Hepatocyte (in vitro differentiated cells): ENCODE measurements around the gene LTB4R2. TPM values are rescaled to one million over a fixed set of nuclear protein-coding genes. Genes with fewer than 3 reads are reported as not detected.

ENCODE experiments used
- DNase-seq: peaks from one replicate; pipeline ENCODE4 v3.0.0-alpha.2; 2016; ENCODE audit warnings: low spot score
- H2AFZ ChIP-seq: fragments of 200-600 bp; sonication (generic); 2 replicates; pipeline ENCODE4 v1.6.0; 2016; ENCODE audit warnings: antibody characterized with exemption, mild to moderate bottlenecking
- H3K27ac ChIP-seq: fragments of 200-600 bp; sonication (generic); 2 replicates; pipeline ENCODE4 v1.5.1; 2016; ENCODE audit warnings: mild to moderate bottlenecking
- H3K27me3 ChIP-seq: fragments of 200-600 bp; sonication (generic); 2 replicates; pipeline ENCODE4 v1.6.1; 2016
- H3K36me3 ChIP-seq: fragments of 200-600 bp; sonication (generic); replicated peaks from 2 replicates; pipeline ENCODE4 v1.5.1; 2016; ENCODE audit warnings: low read depth; ENCODE audit not compliant: insufficient read depth
- H3K4me1 ChIP-seq: fragments of 200-600 bp; sonication (generic); 2 replicates; pipeline ENCODE4 v1.5.1; 2016; ENCODE audit warnings: mild to moderate bottlenecking, moderate library complexity; ENCODE audit not compliant: insufficient read depth
- H3K4me2 ChIP-seq: fragments of 200-600 bp; sonication (generic); 2 replicates; pipeline ENCODE4 v1.6.0; 2016
- H3K4me3 ChIP-seq: fragments of 200-600 bp; sonication (generic); 2 replicates; pipeline ENCODE4 v1.5.1; 2016; ENCODE audit warnings: mild to moderate bottlenecking
- H3K79me2 ChIP-seq: fragments of 200-600 bp; sonication (generic); 2 replicates; pipeline ENCODE4 v1.6.0; 2017; ENCODE audit warnings: mild to moderate bottlenecking
- H3K9me2 ChIP-seq: fragments of 200-600 bp; sonication (generic); replicated peaks from 2 replicates; pipeline ENCODE4 v1.6.0; 2017; ENCODE audit warnings: mild to moderate bottlenecking; ENCODE audit not compliant: insufficient read depth
- H3K9me3 ChIP-seq: fragments of 200-600 bp; sonication (generic); 2 replicates; pipeline ENCODE4 v1.5.1; 2016; ENCODE audit warnings: low read depth, mild to moderate bottlenecking
- H4K20me1 ChIP-seq: fragments of 200-600 bp; sonication (generic); 2 replicates; pipeline ENCODE4 v1.6.0; 2016; ENCODE audit warnings: mild to moderate bottlenecking; ENCODE audit not compliant: insufficient read depth, poor library complexity, severe bottlenecking
- CTCF ChIP-seq: fragments of 200-600 bp; sonication (generic); IDR thresholded peaks from 2 replicates; pipeline ENCODE4 v1.5.1; 2016; ENCODE audit warnings: antibody characterized with exemption, mild to moderate bottlenecking; ENCODE audit not compliant: poor library complexity
- EZH2 ChIP-seq: fragments of 200-600 bp; sonication (generic); IDR thresholded peaks from 2 replicates; pipeline ENCODE4 v1.6.1; 2016; ENCODE audit warnings: antibody characterized with exemption, mild to moderate bottlenecking, borderline replicate concordance
- EZH2phosphoT487 ChIP-seq: fragments of 200-600 bp; sonication (generic); IDR thresholded peaks from one replicate; pipeline ENCODE4 v1.6.1; 2018; ENCODE audit warnings: antibody characterized with exemption, mild to moderate bottlenecking, low read depth, moderate library complexity; ENCODE audit not compliant: unreplicated experiment, severe bottlenecking
- WGBS: methylation state at CpG from one replicate; pipeline ENCODE4 v1.1.6; 2016; ENCODE audit warnings: low lambda C conversion rate; ENCODE audit errors: missing lambda C conversion rate; 5-methylcytosine and 5-hydroxymethylcytosine counted together
- polyA plus RNA-seq: library from polyadenylated mRNA; unstranded; fragments of >200 nt; fragmentation: Nextera tagmentation; extraction: Ambion mirVana; gene quantifications from 2 replicates; pipeline ENCODE4 v1.2.1, GENCODE V29; 2016
- total RNA-seq: library from RNA; depleted of rRNA; stranded (reverse); fragments of >200 nt; gene quantifications from 2 replicates; pipeline ENCODE4 v1.2.3, GENCODE V29; 2014

The LTB4R2 gene
- total and polyA plus RNA-seq, 2 experiments from 2014 or later: 0.92 to 3.6 TPM

GRCh38 chr14:24277071-24277470 is 32.9 kb upstream of the LTB4R2 start:
- no peaks in the 10 kb centered on the region for H3K9me2 ChIP-seq
- WGBS: 94% methylated on average over 6 of the region's 6 CpGs

GRCh38 chr14:24277606-24278321 is 32.2 kb upstream of the LTB4R2 start:
- Histone ChIP-seq H4K20me1 (no peaks in the 10 kb centered on the region), H3K4me3 (no peak overlapping the region), H3K27ac (no peak overlapping the region), H3K36me3 (no peaks in the 10 kb centered on the region), H3K4me1 (no peaks in the 10 kb centered on the region), H2AFZ (no peak overlapping the region), H3K4me2 (no peak overlapping the region), H3K9me2 (no peaks in the 10 kb centered on the region), H3K79me2 (peaks cover 9% of the 10 kb centered on the region), H3K9me3 (no peaks in the 10 kb centered on the region), H3K27me3 (no peaks in the 10 kb centered on the region)
- WGBS: 93% methylated on average over 11 of the region's 11 CpGs
- TF ChIP-seq EZH2phosphoT487 (no peak), CTCF (no peak), EZH2 (no peak)
- no peak for DNase-seq

More at GRCh38 chr14:24277071-24277470, 32.9 kb upstream of the LTB4R2 start:
- Histone ChIP-seq H3K4me1 (peaks cover 2% of the 10 kb centered on the region), H3K9me3 (no peaks in the 10 kb centered on the region), H3K27me3 (no peaks in the 10 kb centered on the region), H2AFZ (no peak overlapping the region), H3K4me3 (no peak overlapping the region), H3K27ac (no peak overlapping the region), H3K4me2 (no peak overlapping the region), H4K20me1 (no peaks in the 10 kb centered on the region), H3K79me2 (peaks cover 16% of the 10 kb centered on the region), H3K36me3 (no peaks in the 10 kb centered on the region)
- DNase-seq: no peak
- TF ChIP-seq CTCF (no peak), EZH2phosphoT487 (no peak), EZH2 (no peak)

- no peak overlapping the region for H2AFZ ChIP-seq
- no peak overlapping the region for H3K27ac ChIP-seq
- H4K20me1 ChIP-seq: no peaks in the 10 kb centered on the region
- no peaks in the 10 kb centered on the region for H3K9me3 ChIP-seq
- H3K4me1 ChIP-seq: no peaks in the 10 kb centered on the region
- H3K9me2 ChIP-seq: no peaks in the 10 kb centered on the region
- no peaks in the 10 kb centered on the region for H3K36me3 ChIP-seq
- no peak for TF ChIP-seq EZH2phosphoT487
- no peak for TF ChIP-seq CTCF
- no peak for TF ChIP-seq EZH2
- WGBS: 97% methylated on average over 5 of the region's 5 CpGs
- peaks cover 7% of the 10 kb centered on the region for H3K79me2 ChIP-seq
- H3K27me3 ChIP-seq: no peaks in the 10 kb centered on the region
- H3K4me2 ChIP-seq: no peak overlapping the region
- H3K4me3 ChIP-seq: no peak overlapping the region
- no peak for DNase-seq
Measured at GRCh38 chr14:24278424-24278823, 31.5 kb upstream of the LTB4R2 start.
